Endometrial microvascular endothelial cells (primary cell): ENCODE data around the gene FIBCD1. TPM values are rescaled to one million over a fixed set of nuclear protein-coding genes. Genes with fewer than 3 reads are reported as not detected.

Experiments used
- in situ Hi-C: cut with HindIII; loops from 2 replicates; pipeline ENCODE4 v1.10.0; 2017; ENCODE audit warnings: low sequenced_read_pairs, low pct_unique_long_range_greater_than_20kb; ENCODE audit errors: inconsistent ontology term
- total RNA-seq: library from RNA; depleted of rRNA; stranded (reverse); fragments of >200 nt; gene quantifications from one replicate; pipeline ENCODE4 v1.2.3, GENCODE V29; 2015; ENCODE audit errors: inconsistent ontology term

FIBCD1 gene
- total RNA-seq, 1 donor from 2014 or later, result under 0.01 TPM

DNA sequence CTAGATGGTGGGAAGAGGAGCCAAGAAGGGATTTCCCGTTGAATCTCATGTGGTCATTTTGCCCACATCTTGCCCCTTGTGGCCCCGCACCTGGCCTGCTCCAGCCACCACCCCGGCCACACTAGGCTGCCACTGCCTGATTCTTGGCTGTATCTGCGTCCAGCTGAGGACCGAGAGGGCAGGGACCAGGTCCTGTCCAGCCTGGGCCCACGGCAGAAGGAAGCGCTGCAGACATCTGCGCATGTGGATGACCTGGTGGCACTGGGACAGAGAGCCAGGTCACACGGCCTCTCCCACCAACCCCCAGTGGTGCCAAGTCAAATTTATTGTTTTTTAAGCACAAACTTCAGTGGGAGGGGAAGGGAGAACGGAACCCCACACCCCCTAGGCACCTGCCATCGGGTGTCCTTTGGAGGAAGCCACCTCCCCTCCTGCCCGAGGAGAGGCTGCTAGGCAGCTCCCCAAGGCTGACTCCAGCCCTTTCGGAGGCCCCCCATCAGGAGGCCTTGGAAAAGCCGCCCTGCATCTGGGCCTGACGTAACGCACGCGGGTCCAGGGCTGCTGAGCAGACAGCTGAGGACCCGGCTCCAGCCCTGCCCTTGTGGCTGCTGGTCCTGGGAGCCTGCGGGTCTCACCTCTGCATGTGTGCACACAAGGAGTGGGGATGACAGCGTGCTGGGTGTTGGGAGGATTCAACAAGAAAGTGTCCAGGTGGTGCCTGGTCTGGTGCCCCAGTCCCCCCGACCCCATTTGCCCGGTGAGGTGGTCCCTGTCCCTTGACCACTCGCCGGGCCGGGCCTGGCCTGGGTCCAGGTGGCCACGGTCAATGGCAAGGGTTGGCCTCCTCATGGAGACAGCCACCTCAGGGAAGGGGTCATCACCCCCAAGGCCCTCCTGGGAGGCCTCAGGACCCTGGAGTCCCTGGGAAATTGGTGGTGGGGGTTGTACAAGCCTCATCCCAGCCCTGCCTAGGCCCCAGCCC, 36.6 kb downstream of the FIBCD1 start:
- in situ Hi-C loops, result no loop called here

DNA sequence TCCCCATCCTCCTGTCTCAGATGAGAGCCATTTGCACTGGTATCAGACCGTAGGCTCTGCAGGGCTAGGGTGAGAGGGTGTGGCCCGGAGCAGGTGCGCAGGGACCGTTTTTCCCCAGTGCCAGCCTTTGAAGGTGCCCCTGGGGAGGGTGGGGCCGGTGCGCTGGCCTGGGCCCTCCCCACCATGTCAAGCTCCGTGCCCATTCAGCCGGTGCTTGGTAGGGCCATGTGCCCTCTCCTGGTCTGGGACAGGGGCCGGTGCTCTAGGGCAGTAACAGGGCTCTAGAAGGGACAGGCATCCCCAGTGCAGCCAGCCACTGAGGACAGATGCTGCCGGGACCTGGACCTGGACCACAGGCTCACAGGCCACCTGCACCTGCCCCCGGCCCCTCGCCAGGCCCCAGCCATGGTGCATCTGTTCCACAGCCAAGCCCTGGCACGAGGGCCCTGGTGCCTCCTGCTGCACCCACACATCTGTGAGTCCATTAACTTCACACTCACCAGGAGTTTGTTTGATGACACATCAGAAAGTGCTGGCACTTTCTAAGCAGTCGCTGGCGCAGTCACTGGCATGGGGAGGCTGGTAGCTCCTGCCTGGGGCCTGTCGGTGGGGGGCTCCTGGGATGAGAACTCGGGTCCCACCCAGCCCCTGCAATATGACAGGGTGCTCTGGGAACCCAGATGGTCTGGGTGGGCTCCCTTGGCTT, 37.4 kb downstream of the FIBCD1 start:
- in situ Hi-C loops, result no loop called here

DNA sequence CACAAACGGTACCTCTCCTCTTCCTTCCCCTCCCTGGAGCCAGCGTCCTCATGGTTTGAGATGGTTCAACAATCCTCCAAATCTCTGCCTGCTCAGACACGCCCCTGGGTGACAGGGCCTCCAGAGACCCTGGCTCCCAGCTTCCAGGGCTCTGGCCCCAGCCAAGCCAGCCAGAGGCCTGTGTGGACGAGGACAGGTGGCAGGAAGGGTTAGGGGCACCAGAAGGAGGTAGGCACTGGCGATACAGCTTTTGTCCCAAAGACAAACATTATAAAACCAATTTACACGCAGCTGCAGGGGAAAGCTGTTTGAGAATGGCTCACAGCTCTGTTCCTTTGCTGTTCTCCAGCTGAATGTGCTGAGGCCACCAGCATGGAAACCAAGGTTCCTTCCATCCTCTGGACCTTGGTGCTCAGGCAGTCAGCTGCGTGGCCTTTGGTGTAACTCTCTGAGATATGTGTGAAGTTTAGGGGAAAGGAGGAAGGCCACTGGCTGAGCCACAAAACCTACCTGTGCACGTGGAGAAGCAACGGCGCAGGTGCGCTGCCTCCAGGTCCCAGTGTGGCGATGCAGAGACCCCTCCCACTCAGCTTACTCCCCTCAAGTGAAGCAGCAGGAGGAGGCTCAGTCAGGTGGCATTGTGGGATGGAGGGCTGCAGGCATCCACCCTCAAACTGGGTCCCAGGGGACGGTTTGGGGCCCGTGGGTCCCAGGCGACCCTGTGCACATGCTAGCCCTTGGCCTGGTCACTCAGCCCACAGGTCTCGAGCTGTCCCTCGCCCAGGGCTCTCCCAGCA, 38.1 kb downstream of the FIBCD1 start:
- in situ Hi-C loops, result no loop called here

DNA sequence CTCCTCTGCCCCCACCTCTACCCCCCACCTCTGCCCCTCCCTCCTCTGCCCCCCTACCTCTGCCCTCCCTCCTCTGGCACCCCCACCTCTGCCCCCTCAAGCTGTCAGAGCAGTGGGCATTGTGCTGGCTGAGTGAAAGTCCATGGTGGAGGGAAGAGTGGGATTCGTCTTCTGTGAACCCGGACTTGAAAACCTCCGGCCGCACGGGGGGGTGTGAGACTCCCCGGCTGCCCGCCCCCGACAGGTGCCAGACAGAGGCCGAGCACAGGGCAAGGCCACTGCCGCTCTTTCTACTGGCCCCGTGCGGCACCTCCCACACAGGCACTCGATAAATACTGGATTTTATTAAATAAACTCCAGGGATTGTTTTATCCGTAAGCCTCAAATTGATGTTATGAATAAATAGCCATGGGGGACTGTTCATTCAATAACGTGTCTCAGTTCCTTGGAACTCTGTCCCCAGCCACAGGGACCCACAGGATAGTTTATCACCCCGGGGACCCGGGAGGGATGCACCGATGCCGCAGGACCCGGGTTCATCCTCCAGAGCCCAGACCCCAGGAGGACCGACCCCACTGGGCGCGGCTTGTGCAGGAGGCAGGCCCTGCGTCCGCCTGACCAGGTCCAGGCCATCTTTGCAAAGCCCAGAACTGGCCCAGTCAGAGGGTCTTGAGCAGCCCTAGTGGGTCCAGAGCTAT, 39.8 kb downstream of the FIBCD1 start:
- in situ Hi-C loops, result no loop called here

DNA sequence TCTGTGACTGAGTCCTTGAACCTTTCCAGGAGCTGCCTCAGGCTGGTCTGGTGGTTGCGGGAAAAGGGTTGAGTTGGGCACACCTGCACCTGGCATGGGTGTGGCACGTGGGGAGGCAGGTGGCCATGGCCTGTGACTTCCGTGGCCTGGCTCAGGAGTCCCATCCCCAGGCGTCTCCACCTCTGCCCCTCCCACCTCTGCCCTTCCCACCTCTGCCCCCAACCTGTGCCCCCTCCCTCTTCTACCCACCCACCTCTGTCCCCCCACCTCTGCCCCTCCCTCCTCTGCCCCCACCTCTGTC, 40.5 kb downstream of the FIBCD1 start:
- in situ Hi-C loops, result no loop called here

DNA sequence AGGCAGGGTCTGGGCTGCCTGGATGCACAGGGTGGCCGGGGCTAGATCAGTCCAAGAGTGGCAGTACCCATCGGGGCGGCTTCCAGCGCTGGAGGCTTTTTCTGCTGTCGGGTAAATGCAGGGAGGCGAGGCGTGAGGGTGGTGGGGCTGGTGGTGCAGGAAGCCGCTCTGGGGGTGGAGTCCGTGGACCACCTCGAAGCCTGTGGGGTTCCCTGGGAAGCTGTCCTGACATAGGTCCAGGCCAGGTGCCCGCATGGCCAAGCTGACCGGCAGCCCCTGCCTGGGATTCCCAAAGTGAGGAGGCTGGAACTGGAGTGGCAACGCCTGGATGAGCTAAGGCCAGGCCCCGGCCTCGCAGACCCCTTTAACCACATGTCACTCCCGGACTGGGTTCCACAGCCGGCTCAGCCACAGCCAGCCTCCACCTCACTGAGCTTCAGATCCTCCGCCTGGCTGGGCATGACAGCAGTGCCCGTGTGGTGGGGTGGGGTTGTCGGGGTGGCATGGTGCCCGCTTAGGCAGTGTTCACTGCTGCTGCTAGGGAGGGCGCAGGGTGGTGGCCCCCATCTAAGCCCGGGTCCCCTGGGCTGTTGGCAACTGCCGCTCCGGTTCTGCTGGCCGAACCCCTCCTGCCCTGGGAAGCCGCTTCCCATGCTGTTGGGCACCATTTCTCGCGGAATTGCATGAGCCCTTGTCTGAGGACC, 41.0 kb downstream of the FIBCD1 start:
- in situ Hi-C loops, result no loop called here

DNA sequence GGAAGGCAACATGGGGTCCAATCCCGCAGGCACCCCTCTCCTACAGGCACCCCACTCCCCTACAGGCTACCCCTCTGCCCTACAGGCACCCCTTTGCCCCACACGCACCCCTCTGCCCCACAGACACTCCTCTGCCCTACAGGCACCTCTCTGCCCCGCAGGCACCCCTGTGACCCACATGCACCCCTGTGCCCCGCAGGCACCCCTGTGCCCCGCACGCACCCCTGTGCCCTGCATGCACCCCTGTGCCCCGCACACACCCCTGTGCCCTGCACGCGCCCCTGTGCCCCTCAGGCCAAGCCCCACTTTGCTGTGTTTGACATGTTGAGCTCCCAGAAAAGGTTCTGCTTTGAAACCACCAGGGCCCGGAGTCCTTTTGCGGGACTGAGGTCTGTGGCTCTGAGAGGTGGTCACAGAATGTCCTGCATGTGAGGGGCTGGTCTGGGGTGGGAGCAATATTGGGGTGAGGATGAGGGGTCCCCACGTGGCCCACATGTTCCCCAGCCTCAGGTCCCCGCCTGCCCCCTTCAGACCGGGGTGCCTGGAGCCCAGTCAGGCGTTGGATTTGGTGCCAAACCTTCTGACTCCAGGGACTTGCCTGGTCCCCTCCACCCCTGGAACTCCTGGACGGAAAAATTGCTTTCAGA, 41.8 kb downstream of the FIBCD1 start:
- in situ Hi-C loops, result no loop called here

DNA sequence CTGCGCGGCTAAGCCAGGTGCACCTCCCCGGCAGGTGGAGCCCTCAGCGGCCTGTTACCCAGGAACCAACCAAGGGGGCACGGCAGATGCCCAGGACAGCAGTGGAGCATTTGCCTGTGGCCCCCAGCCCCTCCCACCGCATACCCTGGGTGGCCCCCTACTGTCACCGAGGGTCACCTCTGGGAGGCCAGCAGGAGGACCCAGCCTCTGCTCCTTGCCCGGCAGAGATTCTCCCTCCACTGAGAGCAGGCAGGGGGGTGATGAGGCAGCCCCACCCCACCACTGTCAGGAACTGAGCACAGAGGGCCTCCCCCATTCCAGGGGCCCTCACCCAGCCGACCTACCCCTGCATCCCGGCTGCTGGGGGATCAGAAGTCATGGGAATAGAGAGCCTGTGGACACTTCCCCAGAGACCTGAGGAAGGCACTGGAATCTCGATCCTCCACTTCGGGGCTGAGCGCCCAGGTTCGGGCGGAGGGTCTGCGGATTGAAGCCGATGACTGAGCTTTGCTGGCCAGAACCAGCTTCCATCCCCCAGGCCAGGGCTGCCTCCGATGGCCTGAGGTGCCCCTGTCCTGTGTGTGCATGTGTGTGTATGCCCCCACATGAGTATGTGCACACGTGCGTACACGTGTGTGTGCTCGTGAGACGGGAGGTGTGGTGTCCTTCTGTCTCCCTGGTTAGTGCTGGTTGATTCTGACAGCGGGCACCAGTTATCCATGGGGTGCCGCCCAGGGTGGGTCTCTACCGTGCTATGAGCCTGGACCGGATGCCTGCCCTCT, 42.6 kb downstream of the FIBCD1 start, which contains the start of gene QRFP:
Gene QRFP (minus strand): TSS at position 580 of the 782 bp plus-strand sequence. CDS start 2,974 bp downstream, outside the sequence.
- in situ Hi-C loops, result no loop called here

DNA sequence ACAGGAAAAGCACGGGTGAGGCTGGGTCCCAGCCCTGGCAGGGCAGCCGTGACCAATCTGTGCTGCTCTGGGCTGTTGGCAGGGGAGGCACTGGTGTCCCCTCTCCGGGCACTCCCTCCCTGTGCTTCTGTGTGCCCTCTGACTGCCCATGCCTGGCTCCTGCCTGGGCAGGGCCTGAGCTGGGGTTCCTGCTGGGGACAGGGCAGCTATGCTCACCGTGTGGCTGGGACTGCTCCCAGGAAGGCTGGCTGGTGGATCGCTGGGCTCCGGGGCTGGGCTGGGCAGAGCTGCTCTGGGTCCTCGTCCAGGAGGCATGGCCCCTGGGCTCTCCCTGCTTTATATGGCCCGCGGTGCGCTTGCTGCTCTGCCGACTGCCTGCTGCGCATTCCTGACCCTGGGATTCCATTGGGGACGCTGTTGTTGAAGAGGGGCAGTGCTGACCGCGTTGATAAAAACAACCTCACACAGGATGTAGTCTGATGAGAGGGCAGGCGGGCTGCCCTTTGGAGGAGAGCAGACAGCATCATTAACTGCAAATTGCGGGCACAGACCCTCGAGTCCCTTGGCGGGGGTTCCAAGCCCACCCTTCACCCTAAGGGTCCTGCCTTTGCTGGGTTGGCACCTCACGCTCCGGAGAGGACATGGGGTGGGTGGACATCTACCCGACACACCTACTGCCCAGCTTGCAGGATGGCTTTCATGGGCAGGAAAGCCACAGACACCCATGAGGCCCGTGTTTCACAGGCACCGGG, 43.4 kb downstream of the FIBCD1 start:
- in situ Hi-C loops, result no loop called here

DNA sequence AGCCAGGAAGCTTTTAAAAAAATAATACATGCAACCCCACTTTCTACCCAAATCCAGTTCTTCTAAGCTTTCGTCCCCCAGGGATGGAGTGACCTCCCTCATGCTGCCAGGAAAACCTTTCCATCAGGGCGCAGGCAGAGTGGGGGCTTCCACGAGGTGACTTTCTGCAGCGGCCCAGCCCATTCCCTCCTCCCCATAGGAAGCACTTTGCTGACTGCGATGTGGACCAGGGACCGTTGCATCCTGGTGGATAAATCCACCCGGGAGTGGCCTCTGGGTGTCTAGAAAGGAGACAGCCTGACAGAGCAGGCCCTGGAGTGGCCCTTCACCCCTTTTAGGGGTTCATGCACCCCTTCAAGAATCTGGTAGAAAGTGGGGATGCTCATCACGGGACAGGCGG, 44.0 kb downstream of the FIBCD1 start:
- in situ Hi-C loops, result no loop called here

DNA sequence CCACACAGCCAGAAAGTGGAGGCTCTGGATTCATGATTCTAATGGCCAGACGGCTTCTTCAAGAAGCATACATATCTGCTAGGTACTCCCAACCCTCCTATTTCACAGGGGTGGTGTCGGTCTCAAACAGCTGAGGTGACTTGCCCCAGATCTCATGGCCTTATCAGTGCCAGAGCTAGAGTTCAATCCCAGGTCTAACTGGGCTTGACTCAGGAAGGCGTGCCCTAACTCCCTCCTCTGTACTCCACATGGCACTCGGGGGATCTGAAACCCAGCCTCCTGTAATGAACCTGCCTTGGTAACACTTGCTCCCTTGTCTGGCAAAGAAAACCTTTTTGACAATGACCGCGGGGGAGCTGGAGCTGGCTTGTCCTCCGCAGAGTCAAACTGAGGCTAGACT, 44.5 kb downstream of the FIBCD1 start:
- in situ Hi-C loops, result no loop called here

DNA sequence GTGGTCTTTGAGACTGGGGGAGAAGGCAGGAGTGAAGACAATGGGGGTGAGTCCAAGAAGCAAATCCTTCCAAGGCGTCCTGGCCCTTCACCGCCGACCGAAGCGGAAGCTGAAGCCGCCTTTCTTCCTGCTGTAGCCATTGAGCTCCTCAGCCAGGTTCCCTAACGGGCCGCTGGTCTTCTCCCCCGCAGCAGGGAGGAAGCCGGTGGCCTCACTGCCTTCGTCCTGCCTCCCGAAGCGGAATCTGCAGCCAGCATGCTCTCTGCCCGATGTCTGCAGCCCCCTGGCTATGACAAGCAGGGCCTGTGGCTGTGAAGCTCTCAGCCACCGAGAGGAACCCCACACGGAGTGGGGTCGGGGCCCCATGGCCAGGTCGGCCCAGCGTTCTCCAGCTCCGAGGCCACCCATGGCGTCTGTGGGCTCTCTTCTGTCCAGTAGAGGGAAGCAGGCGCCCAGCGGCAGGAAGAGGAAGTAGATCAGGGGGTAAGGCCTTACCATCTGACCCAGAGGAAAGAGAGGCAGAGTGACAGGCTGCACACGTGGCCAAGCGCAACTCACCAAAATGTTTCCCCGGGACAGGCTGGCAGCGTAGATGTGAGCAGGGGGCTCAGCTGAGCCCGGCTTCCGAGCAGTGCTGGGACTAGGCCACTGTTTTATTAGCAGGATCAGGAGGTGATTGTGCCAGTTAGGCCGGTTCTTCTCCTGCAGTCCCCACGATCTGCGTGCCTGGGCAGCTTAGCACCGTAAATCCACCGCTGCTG, 45.5 kb downstream of the FIBCD1 start:
- in situ Hi-C loops, result no loop called here

DNA sequence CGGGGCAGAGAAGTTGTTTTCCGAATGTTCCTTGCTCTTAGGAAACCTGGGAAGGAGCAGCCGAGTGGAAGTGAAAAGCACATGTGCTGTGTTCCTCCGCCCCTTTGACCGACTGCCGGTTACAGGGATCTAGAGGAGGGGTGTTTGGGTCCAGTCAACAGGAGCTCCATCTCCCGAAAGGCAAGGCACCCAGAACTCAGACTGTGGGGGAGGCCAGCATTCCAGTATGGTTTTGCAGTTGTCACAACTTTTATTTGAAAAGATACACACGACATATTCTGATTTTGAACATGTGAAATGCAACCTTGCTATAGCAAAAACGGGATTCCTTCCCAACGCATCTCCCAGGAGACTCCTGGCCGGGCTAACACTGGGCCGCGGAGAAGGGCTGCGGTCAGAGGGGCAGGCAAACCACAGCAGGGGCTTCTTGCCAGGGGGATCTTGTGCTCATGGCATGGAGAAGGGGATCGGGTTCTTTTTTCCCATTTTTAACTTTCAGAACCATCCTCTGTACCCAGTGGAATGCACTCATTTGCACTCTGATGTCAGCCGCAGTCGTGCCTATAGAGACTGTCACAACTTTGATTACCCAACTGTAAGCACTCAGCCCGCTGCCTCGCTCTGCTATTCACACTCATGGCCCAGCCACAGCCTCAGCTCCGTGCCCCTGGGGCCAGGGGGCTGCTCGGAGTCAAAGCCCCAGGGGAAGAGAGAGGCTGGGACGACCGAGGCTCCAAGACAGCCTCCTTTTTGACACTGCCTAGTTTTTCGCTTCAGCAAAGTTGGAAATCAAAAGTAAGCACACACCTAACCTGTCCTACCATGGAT, 46.4 kb downstream of the FIBCD1 start:
- in situ Hi-C loops, result no loop called here

DNA sequence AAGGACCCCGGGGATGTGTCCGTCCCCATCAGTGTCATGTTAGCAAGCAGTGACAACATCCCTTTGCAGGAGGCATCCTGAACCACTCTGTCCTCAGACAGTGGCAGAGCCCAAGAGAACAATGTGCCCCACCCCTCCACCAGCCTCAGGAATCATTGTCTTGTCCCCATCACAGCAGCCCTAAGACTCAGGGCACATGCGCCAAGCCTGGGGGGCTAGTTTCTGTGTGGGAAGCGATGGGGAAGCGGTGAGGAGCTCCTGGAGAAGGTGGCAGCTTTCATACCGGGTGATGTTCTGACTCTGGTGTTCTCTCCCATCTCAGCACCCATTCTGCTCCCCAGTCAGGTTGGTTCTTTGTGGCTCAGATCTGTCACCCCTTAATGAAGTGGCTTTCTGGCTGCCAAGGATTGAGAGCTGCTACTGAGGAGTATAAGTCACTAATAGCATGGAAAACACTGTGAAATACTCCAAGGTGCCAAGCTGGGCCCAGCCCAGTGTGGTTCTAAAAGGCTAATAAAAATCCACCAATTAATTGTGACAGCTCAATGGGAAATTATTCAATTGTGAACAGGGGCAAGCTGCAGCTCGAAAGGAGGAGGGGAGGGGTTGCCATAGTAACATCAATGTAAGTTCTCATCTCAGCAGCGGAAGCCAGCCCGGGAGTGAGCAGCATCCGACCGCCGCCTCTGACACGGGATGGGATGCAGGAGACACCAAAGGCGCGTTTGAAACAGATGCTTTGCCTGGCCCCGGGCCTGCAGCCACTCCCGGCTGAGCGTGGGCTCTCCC, 47.2 kb downstream of the FIBCD1 start:
- in situ Hi-C loops, result no loop called here
